GM18868 (cell line): Measurements from ENCODE around the gene L3MBTL3.

Source experiments
- ATAC-seq: cut with Tn5 transposase; IDR thresholded peaks from one replicate; pipeline ENCODE4 v1.9.1; 2021; ENCODE audit warnings: mild to moderate bottlenecking, moderate library complexity; ENCODE audit not compliant: unreplicated experiment

L3MBTL3 gene

DNA sequence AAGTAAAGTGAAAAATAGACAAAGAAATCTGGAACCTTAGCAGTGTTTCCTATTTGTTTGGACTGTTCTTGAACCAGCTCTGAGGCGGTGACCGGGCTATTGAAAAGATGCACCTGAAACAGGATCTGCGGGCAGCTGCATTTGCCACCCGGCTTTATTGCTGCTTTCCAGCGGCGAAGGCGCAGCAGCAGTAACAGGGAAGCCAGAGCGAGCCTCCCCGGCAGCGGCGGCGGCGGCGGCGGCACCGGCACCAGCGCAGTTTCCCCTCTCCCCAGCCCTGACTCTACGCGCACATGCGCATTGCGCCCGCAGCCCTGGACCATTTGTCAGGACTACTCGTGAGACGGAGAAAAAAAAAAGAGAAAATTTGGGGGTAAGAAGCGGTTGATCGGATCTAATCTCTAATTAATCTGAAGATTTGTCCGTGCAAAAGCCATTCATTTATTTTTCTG, at the start of gene L3MBTL3:
L3MBTL3 (plus strand) TSS at position 290 of the 452 bp plus-strand sequence. CDS start 24,119 bp downstream, outside the sequence.
- peak; percentile 69 for ATAC-seq

DNA sequence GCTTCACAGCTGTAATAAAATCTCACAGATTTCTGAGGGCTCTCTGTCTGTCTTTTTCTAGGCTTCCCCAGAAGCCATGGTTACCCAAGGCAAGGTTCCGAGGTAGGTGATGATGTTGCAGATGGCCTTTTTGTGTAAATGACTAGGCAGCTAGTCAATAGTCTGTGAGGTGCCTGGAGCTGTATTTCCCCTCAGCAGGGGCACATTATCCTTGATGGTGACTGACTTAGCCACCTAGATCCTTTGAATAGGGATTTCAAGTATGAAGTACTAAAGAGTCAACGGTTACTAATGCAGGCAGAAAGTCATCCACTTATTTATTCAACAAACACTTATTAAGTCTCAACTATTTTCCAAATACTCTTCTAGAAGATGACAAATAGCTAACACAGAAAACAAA, 49.3 kb upstream of the L3MBTL3 start:
- ATAC-seq, result no peak

DNA sequence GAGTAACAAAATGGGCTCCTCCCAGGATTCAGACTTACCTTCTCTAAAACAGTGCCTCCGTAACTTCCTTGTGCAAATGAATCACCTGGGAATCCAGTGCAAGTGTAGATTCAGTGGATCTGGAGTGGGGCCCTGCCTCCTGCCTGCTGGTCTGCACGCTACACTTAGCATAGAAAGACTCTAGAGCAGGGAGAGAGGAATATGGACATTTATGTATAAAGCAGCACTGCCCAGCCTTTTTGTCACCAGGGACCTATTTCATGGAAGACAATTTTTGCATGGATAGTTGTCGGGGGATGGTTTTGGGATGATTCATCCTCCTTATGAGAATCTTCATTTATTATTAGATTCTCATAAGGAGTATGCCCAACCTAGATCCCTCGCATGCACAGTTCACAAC, 42.3 kb upstream of the L3MBTL3 start:
- no peak for ATAC-seq

DNA sequence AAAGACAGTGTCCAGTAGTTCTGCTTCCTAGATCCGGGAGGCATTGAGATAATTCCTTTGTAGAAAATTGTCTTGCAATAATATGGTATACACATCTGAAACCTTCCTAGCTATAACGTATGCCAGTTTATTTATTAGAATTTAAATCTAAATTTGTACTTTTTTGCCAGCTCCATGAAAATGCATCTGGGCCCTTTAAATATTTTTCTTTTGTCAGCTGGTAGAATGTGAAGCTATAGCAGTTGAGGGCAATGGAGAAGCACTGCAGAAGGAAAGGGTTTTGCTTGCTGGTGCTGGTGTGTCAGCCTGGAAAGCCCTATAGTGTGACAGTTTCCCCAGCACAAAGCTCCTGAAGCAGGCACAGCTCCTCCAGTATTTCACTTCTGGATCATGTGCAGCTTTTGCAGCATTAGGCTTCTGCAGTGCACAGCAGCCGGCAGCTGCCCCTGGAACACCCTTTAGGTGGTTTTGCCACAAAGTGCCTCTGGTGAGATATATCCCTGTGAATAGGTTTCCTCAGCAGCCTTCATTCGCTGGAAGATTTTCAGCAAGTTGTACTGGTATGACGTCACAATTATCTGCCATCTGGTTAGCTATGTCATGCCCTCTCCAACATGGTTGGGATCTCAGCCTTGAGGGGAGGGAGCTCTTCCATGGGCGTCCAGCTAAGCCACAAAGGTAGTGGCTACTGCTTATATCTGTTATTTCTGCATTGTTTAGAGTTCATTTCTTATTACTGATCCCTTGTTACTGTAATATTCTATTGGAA, 40.0 kb upstream of the L3MBTL3 start:
- ATAC-seq, result no peak

DNA sequence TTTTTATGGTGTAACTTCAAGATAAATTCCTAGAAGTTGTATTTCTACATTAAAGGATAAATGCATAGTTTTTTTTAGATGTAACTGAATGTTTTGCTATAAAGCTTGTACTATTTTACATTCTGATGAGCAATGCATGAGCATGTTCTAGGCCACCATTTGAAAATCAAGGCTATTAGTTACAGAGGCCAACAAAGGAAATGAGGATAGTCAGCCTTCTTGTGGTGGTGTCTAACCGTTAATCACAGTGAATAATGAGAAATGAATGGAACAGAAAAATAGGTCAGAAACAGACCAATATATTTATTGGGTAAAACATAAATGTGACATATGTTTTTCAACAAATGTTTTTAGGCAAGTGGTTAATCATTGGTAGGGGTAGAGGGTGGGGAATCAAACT, 37.6 kb upstream of the L3MBTL3 start:
- ATAC-seq, result no peak

DNA sequence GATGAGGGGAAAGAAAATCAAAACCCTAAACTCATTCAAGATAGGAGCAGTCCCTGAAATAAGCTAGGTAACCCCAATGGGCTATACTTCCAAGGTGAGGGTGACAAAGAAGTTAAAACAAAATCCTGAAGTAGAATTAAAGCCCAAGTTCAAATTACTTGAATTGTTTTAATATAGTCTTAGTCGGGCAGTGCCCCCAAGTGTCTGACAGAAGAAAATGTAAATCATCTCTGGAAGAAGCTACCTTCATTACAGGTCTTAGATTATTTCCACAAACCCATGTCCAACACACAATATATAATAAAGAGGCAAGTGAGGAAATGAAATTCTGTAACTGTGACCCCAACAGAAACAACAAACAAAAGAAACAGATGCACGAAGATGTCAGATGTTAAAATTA, 36.8 kb upstream of the L3MBTL3 start:
- ATAC-seq, result no peak

DNA sequence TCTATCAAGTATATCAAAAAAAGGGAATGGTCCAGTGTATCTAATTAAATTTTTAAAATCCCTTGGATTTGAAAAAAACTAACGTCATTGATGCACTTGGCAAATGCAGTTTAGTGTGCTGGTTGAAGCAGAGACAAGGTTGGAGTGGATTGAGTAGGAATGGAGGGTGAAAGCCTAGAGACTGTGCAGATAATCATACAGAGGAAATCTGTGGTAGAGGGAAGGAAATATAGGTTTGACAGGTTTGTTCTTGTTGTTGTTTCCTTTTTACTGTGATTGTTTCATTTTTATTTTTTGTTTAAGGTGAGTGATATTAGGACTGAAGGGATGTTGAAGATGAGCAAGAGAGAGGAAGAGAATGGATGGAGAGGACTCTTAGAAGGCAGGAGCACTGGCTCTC, 29.0 kb upstream of the L3MBTL3 start:
- ATAC-seq, result no peak

DNA sequence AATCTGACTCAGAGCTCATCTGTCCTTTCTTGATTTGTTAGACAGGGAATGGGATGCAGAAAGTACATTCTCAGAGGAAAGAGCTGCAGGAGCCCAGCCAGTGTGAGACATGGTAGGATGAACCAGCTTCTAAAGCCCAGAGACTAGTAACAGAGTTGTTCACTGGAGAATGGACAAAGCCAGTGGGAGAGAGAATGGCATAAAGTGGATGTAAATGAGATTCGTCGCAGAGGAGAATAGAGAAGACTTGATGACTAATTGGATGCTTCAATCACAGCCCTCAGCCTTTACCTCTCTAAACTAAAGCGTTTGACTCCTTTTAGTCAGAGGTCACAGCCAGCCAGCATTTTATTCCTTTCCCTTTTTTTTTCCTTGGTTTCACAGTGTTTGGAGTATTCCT, 25.5 kb upstream of the L3MBTL3 start:
- ATAC-seq, result no peak

DNA sequence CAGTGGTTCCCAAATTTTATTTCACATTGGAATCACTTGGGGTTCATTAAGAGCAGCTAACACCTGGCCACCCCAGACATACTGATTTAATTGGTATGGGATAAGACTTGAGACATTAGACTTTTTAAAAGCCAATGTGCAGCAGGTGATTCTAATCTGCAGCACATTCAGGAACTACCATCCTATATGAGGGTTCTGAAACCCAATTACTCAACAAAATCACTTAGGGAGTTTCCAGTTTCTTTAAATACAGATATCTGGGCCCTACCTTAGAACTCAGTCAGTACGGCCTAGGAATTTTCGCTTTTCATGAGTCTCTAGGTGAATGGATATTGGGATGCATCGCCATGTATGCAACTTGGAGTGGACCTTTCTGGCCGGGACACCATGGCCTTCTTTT, 24.0 kb upstream of the L3MBTL3 start:
- ATAC-seq, result peak; percentile 71

DNA sequence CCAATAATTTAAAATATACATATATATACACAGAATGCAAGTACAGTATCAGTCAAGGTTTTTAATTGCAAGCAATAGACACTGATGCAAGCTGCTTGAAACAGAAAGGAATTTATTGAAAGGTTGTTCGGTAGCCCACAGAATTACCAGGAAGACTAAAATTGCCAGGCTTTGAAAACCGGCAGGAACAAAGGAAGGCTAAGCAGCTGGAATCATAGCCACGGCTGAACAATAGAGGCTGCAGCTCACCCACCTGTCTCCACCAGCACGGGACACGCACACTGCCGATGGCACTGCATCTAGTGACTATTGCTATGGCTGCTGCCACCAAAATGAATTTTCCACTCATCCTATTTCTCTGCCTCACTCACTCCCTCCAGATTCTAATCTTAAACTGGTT, 22.0 kb upstream of the L3MBTL3 start:
- ATAC-seq, result no peak

DNA sequence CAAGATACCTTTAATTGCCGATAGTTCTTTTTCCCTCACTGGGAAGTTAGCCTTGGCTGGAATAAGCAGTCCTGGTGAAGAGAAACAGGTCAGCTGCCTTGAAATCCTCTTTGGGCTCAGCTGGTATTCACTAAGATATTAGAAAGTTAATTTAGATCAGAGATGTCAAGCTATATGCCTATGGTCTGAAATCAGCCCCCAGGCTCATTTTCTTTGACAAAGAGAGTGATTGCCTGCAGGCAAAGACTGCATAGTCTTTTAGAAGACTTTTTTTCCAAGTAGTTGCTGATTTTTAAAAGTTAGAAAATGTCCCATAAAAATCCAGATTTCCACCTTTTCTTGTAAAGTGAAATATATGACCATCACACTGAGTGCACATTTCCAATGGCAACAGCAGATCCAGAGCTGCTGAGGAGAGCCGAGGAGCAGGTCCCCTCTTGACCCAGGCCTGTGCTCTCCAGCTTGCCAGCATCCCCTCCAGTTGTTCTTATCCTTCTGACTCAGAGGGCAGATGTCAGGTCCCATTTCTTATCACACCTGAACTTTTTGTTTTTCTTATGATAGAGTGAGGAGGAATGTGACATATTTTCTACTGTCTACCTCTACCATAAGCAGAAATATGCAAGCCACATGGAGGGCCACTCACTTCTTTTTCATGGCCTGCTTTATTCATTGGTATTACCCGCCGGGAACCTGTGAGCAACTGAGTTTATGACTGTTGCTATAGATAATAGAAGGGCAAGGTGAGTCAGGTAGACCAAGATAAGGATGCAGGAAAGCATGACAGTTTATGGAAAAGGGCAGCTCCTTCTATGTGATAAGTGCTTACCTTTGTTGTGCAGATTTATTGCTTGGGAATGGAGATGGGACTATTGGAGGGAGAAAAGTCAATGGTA, 17.6 kb upstream of the L3MBTL3 start:
- no peak for ATAC-seq

DNA sequence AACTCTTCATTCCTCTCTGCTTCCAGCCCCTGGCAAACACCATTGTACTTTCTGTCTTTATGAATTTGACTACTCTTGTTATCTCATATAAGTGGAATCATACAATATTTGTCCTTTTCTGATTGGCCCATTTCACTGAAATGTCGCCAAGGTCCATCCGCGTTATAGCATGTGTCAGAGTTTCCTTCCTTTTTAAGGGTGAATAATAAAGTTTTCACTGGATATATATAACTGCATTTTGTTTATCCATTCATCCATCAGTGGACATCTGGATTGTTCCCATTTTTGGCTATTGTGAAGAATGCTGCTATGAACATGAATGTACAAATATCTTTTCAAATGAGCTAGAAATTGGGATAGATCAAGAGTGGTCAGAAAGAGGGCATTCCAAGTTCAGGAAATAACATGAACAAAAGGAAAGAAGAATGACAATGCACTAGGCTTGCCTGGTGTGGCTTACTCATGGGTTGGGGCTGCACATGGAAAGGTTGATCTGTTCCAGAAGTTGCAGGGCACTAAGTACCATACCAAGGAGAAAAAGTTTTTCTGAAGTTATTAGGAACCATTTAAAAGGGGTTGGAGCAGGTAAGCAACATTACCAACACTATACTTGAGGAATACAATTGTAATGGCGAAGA, 10.0 kb upstream of the L3MBTL3 start:
- no peak for ATAC-seq

DNA sequence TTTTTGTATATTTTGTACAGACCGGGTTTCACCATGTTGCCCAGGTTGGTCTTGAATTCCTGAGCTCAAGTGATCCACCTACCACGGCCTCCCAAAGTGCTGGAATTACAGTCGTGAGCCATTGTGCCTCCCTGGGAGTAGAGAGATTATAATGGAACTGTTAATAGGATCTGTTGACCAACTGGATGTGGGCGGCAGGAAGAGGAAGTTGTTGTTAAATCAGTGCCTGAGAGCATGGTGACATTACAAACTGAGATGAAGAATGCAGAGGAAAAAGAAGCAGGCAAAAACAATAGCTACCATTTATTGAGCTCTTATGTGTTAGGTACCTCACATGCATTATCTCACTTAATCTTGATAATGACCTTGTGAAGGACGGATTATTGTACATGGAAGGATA, 9.2 kb upstream of the L3MBTL3 start:
- ATAC-seq, result no peak

DNA sequence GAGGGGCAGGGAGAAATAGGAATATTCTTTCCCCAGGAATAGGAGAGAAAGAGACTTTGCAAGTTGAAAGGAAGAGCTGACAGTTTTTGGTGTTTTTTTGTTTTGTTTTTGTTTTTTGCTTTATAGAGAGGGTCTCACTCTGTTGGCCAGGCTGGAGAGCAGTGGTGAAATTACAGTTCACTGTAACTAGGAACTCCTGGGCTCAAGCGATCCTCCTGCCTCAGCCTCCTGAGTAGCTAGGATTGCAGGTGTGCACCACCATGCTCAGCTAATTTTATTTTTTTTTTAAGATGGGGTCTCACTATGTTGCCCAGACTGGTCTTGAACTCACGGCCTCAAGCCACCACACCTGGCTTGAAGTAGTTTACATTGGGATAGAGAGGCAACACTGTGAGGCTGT, 8.0 kb upstream of the L3MBTL3 start:
- no peak for ATAC-seq

DNA sequence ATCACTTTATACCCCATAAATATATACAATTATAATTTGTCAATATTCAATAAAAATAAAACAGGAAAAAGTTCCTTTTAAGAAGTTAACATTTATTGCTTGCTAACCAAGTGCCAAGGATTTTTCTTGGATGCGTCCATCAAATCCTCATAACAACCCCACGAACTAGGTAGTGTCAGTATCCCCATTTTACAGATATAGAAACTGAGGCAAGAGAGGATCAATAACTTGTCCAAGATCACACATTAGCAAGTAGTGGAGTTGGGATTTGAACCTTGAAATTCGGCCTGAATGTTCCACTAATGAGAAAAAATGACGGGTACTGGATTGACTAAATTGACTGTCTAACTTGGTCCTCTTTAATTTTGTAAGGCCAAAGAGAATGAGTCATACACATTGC, 5.7 kb upstream of the L3MBTL3 start:
- ATAC-seq, result no peak

DNA sequence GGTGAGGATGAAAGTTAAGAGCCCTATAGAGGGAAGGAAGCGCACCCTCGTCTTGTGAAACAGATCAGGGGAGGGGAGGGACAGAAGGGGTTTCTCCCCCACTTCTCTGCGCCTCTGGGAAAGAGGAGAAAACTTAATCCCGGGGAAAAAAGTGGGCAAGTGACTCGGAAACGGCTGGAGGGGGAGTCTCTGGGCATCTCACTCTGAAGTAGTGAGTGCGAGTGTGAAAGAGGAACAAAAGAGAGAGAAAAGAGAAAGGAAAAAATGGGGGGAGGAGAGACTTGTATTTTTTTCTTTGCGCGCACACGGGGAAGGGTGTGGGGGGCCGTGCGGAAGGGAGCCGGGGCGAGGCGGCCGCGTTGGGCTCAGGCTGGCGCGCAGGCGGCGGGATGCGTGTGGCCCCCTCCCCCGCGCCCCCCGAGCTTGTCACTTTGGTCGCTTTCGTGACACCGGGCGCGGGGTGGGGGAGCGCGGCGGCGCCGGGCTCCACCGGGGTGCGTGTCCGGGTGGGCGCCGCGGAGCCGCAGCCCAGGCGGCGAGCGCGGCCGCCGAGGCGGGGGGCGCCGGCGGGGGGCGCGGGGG, 454 bp downstream of the L3MBTL3 start:
- peak; percentile 19 for ATAC-seq

DNA sequence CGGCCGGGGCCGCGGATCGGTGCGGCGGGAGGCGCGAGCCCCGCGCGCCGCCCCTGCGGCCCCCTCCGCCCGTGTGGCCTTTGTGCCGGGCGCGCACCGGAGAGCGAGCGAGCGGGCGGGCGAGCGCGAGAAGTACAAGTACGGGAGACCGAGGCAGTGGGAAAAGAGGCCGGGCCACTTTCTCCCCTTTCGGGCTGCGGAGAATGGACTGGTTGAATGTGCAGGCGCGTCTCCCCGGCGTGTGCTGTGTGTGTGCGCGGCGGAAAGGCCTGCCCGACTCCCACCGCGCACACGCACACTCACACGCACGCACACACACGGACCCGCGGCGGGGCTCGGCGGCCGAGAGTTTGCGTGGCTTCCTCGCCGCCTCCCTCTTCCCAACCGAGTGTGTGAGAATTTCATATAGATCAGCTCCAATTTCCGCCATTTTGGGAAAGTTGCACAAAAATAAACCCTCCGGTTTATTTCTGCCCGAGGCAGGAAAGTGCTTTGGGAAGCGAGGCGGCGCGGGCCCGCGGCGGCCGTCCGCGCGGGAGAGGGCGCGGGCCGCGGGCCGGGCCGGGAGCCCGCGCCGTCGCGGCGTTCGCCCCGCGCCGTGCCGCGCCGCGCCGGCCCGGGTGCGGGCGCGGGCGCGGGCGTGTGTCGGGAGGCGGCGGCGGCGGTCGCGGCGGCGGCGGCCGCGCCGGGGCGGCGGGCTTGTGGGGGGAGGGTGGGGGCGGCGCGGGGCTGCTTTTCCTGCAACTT, 1.1 kb downstream of the L3MBTL3 start:
- ATAC-seq, result peak; percentile 18

DNA sequence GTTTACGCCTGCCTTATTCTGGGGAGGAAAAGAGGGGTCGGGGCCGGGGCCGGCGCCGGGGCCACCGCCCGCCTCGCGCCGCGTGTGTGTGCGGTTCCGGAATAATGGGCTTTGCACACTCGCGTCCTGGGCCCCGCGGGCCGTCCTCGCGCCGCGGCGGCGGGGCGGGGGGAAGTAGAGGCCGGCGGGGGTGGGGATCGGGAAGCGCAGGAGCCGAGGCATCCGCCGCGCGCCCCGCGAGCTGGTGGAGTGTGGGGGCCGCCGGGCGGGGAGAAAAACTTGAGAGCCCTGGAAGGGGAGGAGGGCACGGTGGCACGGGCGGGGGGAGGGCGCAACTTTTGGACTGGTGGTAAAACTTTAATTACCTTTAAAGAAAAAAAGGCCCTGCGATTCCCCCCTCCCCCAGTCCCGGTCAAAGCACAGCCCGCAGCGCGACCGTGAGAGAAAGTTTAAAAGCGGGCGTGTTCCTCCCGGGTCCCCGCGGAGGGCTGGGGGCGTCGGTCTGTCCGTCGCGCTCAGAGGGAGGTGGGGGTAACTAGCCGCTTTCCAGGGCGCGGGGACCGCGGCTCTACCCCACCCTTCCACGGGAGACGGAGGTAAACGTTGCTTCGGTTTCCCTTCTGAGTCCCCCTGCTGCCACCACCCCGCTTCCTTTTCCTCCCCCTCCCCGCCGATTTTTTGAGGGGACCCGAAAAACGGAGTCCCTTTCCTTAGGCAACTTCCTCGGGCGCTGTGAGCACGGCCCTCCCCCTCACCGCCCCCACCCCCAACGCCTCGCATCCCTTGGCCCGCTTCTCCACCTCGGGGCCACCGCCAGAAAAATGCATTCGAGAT, 1.9 kb downstream of the L3MBTL3 start:
- no peak for ATAC-seq

DNA sequence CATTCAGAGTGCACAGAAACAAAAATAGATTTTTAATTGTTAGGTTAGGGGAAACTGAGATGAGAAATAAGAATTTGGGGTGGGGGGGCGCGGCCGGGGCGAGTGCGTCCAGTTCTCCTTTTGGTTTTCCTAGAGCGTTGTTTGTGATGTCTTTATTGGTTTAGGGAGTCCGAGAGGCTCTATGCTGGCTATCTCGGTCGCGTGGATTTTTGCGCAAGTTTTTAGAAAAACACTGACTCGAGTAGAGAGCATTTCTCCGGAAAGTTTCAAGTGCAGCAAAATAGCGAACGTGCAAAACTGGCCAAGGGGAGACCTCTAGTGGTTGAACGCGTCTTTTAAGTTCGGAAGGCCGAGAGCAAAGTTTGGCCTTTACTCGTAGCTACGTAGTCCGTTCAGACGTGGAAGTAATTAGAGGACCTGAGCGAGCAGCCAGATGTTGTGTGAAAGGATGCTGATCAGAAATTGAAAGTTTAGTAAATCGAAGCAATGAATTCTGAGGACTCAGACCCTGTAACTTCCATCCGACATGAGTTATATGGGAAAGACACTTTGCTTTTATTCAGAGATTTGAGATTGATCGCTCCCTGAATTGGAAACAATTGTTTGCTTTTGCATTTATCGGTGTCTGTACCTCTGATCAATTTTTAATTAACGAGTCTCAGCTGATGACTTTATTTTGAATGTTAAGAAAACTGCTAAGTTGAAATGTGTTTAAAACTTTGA, 2.7 kb downstream of the L3MBTL3 start:
- peak; percentile 58 for ATAC-seq
